Activated CD4-positive, CD25-positive, alpha-beta regulatory T cell treated with anti-CD3 and anti-CD28 coated beads, Interleukin-2, amount 50 U/mL, for 16 hours (primary cell): ENCODE data around the gene GPRC6A.

Experiments used
- DNase-seq: peaks from one replicate; pipeline ENCODE4 v3.0.0-alpha.2; 2020; ENCODE audit warnings: low read depth, low spot score

The GPRC6A gene

DNA sequence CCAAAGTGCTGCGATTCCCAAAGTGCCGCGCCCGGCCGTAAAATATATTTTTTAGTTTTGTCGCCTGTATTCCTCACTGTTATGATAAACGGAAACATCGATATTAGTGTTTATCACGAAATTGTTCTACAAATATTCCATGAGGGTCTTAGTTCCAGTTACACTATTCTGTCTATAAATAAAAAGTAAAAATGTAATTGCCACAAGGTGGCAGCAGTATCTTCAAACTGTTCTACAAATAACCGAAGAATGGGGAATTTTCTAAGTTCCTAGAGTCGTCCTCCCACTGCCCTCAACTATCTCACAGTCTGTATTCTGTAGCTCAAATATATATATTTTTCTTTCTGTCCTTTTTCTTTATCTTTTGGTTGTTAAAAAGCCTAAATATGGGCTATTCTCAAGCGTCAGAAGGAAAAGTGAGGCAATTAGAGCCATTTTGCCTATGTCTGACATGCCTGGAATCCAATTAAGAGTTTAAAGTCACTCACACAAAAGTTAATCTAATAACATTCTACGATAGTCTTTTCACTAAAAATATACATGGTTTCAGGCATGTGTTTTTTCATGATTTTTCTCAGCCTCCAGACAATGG, 49.2 kb downstream of the GPRC6A start:
- no peak for DNase-seq

DNA sequence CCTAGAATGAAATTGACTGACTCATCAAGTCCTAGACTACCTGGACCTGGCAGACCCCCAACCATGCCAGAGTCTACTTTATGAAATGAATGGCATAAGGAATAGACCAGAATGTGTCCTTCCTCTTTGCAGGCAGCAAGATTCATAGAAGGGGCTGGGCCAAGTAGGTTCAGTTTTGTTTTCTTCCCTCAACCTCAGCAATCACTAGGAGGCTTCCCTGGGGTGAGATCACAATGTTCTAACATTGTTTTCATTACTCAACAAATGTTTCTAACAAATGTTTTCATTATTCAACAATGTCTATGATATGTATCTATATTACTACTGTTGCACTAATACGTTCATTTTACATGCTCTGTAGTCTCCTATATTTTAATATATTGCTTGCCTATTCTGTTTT, 55.0 kb downstream of the GPRC6A start:
- DNase-seq: no peak

DNA sequence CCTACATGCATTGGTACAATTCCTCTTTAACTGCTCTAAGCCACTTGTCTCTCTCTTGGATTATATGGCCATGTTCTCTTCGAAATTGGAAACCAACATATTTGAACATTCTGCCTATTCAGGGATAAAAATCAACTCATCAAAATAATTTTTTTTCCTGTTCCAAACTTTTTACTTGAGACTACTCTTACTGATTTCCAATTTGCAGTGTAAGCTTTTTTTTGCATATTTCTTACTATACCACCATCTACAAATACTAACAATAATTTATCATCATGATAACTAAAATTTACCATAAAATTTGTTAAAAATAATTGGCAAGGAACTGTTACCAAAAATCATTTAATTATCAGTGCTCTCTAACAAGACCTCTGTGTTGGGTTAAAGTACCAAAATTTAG, 56.4 kb downstream of the GPRC6A start:
- DNase-seq: no peak

DNA sequence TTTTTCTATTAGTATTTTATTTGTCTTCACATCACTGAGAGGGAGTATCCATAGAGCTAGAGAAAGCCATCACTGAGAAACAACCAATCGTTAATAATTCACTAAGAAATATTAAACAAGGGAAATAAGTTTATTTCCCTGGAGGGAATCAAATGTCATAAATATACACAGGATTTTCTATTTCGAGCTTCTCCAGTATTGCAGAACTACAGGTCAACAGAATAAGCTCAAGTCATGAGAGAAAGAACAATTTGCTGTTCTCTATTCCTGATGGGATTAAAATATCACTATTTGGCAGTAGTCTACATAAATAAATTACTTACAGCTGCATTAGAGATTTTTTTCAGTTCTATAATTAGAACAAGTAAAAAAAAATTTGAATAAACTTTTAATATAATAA, 61.2 kb downstream of the GPRC6A start:
- no peak for DNase-seq

DNA sequence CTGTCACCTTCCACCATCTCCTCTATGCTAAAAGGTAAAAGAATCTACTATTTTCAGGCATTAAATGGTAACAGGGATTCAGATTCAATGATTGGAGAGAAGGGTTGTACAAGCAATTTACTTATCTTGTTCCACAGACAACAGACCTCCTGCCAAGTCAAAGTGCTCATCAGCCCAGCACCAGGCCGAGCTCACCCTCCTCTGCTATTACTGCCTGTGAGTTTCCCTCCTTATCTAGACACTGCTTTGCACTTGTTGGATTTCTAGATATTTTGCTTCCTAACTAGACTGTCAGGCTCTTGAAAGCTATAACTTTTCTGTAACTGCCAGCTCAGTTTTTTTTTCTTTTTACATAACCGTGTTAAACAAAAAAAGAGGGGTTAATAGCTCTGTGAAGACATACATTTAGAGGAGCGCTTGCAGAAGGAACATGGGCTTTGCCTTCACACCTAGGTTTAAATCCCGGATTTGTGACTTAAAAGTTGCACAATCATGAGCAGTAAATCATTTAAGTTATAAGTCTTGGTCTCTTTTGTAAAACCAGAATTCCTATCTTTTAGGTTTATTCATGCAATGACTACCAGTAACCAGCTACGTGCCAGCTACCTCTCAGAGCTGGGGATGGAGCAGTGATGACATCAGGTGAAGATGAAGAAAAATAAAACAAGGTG, 62.2 kb downstream of the GPRC6A start:
- DNase-seq: no peak

DNA sequence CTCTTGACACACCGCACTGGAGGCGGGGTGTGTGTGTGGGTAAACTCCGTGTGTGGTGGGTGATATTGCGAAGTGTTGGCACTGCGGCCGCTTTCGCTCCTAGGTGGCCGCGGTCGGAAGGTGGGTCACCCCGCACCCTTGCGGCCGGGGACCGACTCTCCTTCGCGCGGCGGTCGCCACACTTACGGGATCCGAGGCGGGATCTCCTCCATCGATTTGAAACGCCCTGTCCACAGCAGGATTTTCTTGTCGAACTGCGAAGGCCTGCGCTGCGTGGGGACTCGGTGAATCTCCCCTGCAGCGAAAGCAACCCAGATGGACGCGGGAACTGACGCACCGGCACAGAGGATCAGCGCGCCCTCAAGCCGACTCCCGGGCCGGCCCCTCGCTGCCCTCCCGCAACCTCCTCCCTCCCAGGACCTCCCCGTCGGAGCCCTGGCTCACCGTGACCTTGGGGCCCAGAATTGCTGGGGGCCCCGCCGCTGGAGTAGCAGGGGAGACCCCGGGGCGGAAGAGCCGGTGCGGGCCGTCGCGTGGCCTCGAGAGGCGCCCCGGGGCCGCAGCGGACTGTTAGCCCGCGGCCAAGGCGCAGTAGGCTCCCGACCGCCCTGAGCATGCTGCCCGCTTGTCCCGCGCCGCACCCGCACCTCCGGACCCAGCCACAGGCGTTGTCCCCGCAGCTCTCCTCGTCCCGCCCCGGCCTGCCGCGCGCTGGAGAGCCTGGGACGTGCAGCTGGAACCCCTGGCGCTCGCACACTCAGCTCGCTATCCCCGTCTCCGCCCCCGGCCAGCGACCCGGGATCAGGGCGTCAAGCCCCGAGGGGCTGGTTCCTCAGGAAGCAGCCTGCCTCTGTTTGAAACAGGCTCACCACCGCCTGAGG, 63.7 kb downstream of the GPRC6A start, which contains the start of gene FAM162B:
Gene FAM162B, minus strand, starts transcription at position 759 of the 881 bp plus-strand sequence. Its CDS starts 143 bp downstream, at position 616.
- DNase-seq: no peak

DNA sequence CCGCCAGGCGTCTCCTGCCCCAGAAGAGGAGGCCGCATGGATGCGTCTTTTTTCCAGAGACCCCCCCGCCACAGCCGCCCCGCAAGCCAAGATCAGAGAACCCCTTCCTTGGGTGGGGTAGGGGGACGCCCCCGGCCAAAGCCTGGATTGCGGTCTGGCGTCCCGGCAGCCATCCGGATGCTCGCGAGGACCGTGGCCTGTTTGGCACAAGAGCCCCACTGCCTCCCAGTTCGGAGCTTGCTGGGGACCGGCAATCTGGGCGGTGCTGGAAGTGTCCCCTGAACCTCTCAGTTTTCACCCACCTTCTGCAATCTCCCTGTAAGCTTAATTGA, 64.3 kb downstream of the GPRC6A start:
- DNase-seq: no peak

DNA sequence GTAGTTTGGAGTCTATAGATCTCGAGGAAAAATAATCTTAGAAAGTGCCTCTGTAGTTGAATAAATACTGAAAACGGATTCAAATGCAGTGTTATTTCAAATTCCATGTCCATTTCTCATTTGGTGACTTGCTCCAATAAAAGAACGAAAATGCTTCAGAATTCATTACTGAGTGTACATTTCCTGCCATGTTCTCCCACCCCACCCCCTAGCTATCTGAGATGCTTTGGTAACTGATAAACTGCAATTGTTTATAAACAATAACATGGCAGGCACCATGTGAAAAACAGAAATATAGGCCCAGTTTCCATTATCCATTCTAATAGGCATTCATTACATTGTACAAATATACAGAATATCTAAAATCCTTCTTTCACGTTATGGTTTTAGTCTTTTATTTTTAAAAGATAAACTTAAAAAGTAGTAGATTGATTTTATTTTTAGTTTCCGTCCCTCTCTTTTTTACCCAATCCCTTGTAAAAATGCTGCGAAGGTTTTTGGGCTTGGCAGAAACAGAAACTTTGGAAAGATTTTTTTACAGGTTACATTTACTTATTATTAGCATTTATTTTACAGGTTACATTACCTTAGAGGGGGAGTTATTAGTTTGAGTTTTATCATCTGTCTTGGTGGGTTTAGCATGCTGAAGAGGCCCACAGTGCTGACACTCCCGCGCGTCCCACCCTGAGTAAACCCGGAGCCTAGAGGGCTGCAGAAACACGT, 64.8 kb downstream of the GPRC6A start:
- no peak for DNase-seq

DNA sequence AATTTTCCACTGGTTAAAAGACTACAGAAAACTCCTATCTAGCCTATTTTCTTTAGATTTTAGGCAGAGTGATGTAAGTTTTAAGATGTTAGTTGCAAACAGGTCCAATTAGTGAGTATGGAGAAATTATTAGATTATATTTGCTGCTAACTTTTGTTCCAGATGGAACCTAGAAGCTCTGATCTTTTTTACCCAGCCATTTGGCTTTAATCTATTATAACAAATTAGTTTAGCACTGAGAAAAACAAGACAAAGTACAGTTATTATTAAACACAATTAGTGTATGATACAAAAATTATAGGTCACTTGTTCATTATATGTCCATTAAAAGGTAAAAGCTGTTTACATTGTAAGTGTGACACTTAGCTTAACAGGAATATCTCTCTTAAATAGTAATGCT, 65.8 kb downstream of the GPRC6A start:
- DNase-seq: no peak

DNA sequence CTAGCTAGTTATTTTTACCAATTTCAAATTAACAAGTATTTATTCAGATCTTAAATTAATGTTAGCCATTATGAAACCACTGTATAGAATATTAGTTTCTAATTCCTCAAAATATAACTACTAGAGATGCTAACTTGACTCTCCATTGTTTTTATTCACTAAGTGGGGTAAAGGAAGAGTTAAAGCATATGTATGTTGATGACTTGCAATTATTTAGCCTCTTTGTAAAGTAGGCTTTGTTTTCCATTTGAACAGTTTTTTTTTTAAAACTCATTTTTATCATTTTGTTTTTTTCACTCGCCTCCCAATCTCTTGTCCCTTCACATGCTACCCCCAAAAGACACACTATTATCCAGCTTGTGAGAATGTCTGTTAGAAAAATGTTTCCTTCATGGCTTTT, 66.6 kb downstream of the GPRC6A start:
- no peak for DNase-seq

DNA sequence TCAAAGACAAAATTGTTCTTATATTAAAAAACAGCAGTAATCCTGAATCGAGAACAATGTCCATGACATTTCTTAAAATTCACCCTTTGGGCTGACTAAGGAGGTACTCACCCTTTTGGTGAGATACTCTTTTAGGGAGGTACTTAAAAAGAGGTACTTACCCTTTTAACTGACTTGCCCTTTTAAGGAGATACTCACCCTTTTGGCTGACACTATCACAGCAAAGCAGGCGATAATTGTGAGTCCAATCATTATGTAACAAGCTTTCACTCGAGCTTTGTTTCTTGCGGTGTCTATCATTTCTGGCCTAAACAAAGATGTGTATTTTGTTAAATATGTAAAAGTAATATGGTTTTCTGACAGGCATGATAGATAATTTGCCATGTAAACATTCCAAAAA, 67.1 kb downstream of the GPRC6A start:
- no peak for DNase-seq

DNA sequence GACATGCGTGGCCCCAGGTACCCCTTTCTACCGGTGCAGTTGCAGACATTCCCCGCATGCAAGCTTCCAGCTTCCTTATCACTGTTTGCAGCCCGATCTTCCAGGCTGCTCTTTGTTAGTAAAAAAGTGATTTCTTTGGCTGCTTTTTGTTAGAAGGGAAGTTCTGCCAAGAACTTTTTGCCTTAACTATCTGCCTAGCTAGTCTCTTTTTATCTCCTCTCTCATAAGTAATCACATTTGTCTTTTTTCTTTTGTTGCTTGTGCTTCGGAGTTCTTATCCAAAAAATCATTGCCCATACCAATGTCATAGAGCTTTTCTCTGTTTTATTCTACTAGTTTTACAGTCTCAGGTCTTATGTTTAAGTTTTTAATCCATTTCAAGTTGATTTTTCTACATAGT, 83.7 kb downstream of the GPRC6A start:
- no peak for DNase-seq
